GM18499 (cell line): ENCODE data around the gene CCDC102B.
"Not testable (repeated sequence)": the region's sequence is repeated elsewhere in the genome, so short reads cannot be mapped to it uniquely, and the experiment has no call there.

Experiments
- ATAC-seq: cut with Tn5 transposase; IDR thresholded peaks from one replicate; pipeline ENCODE4 v1.9.1; 2021; ENCODE audit warnings: moderate number of reproducible peaks; ENCODE audit not compliant: insufficient read depth, unreplicated experiment

CCDC102B gene

DNA sequence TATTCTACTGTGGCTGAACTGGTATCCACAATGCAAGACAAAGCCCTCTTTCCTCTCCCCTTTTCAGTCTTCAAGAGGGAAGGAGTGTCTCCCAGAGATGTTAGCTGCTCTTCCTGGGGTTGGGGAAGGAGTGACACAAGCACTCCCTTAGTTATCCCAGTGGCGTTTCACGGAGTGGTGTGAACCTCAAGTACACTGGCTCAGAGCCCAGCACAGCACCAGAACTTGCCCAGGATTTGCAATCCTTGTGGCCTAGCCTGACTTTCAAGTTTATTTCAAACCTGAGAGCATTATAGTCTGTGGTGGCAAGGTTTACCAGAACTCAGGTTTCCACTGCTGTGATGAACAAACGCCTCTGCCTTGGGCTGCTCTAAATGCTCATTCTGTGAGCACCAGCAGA lies 162.5 kb downstream of the CCDC102B start:
- ATAC-seq, result no peak

- no peak for ATAC-seq
Observed at GRCh38 chr18:68962623-68963022, 164.7 kb downstream of the CCDC102B start.

DNA sequence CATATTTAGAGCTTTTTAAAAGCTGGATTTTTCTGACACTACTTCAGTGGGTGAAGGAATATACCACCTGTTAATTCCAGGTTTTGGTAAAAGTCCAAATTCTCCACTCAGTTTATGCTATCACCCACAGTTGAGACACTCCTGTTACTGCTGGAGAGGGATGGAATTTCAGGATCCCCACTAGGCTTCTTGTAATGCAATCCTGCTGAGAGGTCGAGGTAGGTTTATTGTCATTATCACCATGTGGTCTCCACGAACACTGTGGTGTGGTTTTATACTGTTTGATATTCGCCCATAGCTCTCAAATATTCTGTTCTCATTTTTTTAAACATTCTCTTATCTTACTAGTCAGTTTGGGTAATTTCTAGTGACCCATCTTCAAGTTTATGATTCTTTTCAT lies 167.9 kb downstream of the CCDC102B start:
- no peak for ATAC-seq

DNA sequence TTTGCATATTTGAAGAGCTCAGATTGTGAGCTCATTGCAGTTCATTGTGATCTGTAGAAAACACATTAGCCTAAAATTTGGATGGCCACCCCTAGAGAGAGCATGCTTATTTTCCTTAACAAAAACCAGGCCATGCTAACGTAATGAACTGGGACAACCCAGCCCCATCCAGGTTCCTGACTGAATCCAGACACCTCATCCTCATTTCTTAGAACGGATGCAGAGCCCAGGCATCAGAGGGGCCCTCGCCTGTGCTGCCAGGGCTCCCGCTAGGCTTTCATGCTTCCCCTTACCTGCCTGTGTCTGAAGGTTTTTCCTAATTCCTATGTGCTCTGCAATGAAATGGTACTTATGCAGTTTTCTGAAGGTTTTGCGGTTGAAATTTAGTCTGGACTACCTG lies 171.1 kb downstream of the CCDC102B start:
- ATAC-seq, result no peak

- ATAC-seq, result no peak
Observed at GRCh38 chr18:68972176-68972575, 174.3 kb downstream of the CCDC102B start.

- ATAC-seq, result no peak
Observed at GRCh38 chr18:68979737-68980136, 181.9 kb downstream of the CCDC102B start.

DNA sequence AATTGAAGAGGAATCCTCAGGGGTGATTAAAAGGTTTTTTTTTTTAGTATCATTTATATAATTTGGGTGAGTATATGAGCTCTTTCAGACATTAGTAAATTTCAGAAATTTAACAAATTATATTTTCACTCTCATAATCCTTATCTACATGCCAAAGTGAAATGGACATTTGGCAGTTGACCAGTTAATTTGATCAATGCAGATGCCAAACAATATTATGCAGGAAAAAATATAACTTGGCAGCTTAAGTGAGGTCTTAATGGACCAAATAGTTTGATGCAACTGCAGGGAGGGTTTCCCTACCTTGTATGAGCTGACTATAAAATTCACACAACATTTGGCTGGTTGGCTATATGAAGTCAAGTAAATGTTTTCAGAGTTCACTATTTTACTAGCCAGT lies 185.2 kb downstream of the CCDC102B start:
- ATAC-seq, result no peak

- ATAC-seq, result no peak
Observed at GRCh38 chr18:68984342-68984741, 186.5 kb downstream of the CCDC102B start.

DNA sequence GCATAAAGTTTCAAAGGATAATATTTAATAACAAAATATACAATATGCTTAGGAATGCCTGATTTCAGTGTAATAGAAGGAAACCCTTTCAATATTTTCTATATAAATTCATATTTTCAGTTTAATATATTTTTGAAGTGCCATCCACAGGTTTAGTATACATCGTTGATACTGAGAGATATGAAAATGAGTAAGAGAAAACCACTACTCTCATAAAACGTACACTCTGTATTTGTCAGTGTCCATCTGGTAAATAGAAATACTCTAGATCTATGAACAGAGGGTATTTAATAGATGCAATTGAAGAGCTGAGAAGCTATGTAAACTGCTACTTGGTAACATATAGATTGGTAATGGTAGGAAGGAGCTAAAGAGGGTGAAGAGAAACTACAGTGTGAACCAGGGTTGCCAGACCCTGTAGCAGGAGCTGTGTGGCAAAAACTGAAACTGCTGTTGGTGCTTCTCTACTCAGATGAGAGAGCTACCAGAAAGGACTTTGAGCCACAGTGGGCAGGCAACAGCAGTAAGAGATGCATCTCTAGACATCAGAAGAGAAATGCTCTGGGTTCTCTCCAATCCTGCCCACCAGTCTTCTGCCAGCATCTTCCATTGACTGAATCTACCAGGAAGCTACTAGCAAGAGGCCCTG lies 187.4 kb downstream of the CCDC102B start:
- ATAC-seq, result no peak

DNA sequence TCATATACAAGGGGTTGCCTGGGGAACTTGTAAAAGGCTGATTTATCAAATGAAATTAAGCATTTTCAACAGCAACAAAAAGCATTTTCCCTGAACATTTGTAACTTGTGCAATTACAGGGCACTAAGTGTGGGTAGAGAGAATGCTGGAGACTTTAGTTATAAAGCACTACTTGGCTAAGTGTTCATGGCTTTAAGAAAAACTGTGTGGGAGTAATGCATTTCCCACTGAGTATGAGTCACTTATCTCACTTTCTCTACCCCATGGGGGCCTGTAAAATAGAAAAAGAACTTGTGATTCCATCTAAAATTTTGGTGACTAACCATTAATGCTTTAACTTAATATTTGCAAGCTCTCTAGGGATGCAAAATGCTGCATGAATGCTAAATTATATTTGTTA lies 193.4 kb downstream of the CCDC102B start:
- ATAC-seq, result peak; percentile 68

GRCh38 chr18:68992719-68993482 lies 195.0 kb downstream of the CCDC102B start:
- ATAC-seq, result no peak

- ATAC-seq, result no peak
Observed at GRCh38 chr18:68995675-68996074, 197.8 kb downstream of the CCDC102B start.

DNA sequence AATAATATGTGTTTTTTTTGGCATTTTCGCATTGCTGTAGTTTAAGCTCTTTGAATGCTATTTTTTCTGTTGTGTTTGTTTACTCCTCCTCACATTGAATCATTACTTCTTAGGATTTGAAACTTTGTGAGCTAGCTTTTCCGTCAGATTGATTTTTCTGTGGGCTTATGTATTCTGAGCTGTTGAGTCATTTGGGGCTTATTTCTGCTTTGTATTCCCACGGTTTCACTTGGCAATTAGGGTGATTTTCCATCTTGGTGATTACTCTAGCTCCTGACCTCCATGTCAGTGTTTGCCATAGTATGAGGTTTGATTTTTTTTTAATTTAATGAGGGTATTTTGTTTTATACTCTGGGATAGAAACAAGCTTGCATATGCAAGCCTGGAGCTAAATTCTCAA lies 200.0 kb downstream of the CCDC102B start:
- ATAC-seq, result no peak

DNA sequence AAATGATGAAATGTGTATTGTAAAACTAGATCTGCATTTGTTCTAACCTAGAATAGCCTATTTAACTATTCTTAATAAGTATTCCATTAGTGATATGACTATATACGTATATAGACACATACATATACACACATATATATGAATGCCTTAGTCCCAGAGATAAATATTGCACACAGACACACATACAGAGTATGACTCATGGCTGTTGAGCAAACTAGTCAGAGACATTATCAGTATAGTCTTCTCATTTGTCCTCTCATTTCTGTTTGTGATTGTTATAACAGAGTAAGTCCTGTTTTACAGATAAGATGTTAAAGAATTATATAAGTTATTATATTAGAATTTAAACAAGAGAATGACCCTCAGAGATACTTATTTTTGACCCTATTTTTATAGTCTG lies 202.5 kb downstream of the CCDC102B start:
- no peak for ATAC-seq

DNA sequence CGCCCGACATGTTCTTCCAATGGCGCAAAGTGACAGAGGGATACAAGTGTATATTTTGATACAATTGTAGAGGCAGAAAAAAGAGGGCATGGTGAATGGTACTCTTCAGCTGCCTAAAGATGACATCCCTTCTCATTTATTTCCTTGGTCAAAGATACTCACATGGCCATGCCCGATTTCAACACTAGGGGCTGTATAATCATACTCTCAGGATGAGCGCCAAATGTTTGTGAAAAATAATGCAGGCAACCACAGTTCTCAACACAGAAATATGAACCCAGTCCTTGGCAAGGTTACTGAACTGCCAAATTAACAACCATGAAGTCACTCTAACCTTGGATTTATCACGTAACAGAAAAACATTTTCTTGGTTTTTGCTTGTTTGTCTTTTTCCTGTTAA lies 204.4 kb downstream of the CCDC102B start:
- ATAC-seq, result no peak

DNA sequence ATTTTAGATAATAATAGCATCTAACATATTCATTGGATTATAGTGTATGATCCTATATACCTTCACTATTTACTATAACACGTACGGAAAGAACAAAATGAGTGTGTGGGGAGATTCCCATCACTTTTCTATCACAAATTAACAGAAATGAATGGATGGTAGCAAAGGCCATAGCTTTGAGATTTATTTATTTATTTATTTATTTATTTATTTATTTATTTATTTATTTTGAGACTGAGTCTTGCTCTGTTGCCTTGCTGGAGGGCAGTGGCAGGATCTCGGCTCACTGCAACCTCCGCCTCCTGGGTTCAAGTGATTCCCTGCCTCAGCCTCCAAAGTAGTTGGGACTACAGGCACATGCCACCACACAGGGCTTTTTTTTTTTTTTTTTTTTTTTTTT lies 208.3 kb downstream of the CCDC102B start:
- ATAC-seq, result not testable (repeated sequence)

- ATAC-seq, result no peak
Observed at GRCh38 chr18:69008538-69008937, 210.7 kb downstream of the CCDC102B start.

DNA sequence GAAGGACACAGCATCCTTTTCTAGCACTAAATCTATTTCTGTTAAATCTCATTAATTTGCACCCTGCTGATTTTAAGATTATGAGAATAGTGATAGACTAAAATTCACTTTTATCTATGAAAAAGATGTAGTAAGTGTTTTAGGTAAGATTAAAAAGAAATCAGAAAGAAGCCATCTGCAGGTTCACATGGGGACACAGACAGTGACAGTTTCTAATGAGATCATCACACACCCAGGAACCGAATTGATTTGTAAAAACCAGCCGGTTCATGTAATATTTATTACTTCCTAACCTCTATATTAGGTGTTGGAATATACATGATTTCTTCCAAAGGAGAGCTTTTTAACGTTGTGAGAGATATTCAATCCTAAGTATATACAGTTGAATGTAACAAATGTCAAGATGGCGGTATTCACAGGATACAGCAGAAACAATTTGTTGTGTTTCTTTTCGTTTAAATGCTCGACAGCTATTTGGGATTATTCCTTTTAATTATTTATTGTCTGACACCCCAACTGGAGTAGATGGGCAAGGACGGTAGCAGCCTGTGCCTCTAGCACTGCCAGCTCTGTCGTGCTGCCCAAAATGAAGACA lies 223.4 kb downstream of the CCDC102B start:
- no peak for ATAC-seq

GRCh38 chr18:69022426-69022825 lies 224.5 kb downstream of the CCDC102B start:
- no peak for ATAC-seq

GRCh38 chr18:69031571-69031970 lies 233.7 kb downstream of the CCDC102B start:
- ATAC-seq, result no peak

DNA sequence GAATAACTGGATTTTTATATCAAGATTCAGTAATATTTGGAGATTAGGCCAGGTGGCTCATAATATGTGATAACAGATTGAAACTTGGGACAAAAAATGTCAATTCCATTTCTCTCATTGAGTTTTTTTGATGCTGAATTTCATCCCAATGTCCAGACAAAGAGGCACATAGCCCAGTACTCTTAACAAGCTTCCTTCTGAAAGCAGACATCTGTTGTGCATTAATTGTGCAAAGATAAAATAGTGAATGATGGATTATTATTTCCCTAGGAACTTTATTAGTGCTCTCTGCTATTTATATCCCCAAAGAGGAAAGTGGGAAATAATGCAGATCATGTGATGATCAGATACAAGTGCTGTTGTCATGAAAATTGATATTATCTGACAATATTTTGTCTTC lies 234.1 kb downstream of the CCDC102B start:
- ATAC-seq, result no peak

DNA sequence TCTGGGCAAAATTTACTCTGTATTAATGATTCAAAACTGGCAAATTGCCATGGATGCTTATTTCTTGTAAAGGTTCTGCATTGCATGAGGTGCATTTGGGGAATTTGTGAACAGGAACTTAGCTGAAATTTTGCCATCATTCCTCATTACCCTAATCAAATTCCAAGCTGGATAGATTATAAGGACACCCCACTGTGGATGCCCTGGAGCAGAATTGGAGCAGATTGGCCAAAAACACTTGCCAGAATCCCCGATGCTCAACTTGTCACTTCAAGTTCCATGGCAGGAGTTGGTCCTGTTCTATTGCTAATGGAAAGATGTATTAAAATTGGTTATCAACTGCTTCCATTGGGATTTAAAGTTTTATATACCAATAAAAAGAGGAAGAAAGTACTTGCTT lies 237.9 kb downstream of the CCDC102B start:
- no peak for ATAC-seq
